ENCODE data around the gene ALPI.

The ALPI gene

DNA sequence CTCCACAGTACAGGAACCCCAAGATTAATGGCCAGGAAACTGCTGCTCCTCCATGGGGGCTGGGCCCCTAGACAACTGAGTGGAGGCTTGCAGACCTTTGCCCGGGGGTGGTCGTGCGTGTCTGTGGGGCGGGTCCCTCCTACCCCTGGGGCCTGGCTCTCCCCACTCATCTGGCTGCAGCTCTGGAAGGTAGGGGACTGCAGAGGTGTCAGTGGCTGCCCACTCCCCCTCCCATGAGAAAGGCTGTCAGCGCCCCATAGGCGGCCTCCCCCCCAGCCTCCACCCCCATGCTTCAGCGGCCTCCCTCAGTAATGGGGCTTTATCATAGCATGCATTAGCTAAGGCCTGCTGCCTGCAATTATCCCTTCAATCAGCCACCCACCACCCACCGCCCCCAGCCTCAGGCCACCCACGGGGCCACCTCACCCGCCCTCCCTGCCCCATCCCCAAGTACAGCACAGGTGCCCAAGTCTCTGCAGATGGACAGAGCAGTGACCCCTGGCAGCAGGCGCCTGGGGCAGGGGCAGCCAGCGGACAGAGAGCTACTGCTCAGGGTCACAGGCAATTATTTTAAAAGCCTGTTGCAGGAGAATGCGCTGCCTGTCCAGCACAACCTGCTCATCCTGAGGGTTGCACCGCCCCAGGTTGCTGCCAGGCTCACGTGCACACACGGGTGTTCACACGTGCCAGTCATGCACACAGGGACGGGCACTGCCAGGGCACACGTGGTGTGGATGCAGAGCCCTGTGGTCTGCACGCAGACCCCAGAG is 40.7 kb downstream of the ALPI start:
- TF ChIP-seq CTCF (IDR thresholded peaks at IDR 0.05; ENCODE audit: low read length, missing control alignments), result no peak
- DNase-seq (ENCODE audit: low read depth), result no peak
- no peak overlapping the region for H3K4me3 ChIP-seq (replicated peaks; ENCODE audit: low read depth, low read length)

GRCh38 chr2:232497348-232497747 is 41.4 kb downstream of the ALPI start:
- no peak overlapping the region for H3K4me3 ChIP-seq (replicated peaks; ENCODE audit: low read depth, low read length)
- no peak for TF ChIP-seq CTCF (IDR thresholded peaks at IDR 0.05; ENCODE audit: low read length, missing control alignments)
- no peak for DNase-seq (ENCODE audit: low read depth)

DNA sequence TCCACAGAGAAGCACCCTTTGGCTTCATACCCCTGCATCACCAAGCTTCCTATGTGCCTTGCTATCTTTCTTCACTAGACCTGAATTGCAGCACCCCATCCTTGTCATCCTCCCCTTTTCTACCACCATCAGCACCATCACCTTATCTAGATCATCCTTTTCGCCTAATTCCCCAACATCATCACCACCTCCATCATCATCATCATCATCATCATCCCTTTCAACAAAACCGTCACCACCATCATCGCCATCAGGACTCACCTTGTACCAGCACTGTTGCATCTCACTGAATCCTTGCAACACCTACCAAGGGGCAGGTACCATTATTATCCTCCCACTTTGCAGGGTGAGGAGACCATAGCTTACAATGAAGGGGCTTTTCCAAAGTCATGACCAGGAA is 42.5 kb downstream of the ALPI start:
- DNase-seq (ENCODE audit: low read depth), result no peak
- no peak overlapping the region for H3K4me3 ChIP-seq (replicated peaks; ENCODE audit: low read depth, low read length)
- TF ChIP-seq CTCF (IDR thresholded peaks at IDR 0.05; ENCODE audit: low read length, missing control alignments), result no peak

GRCh38 chr2:232501331-232501771 is 45.4 kb downstream of the ALPI start:
- TF ChIP-seq CTCF (IDR thresholded peaks at IDR 0.05; ENCODE audit: low read length, missing control alignments), result no peak
- H3K4me3 ChIP-seq (replicated peaks; ENCODE audit: low read depth, low read length), result no peak overlapping the region
- no peak for DNase-seq (ENCODE audit: low read depth)

GRCh38 chr2:232501794-232502390 is 45.9 kb downstream of the ALPI start:
- no peak for TF ChIP-seq CTCF (IDR thresholded peaks at IDR 0.05; ENCODE audit: low read length, missing control alignments)
- DNase-seq (ENCODE audit: low read depth), result no peak
- H3K4me3 ChIP-seq (replicated peaks; ENCODE audit: low read depth, low read length), result no peak overlapping the region

DNA sequence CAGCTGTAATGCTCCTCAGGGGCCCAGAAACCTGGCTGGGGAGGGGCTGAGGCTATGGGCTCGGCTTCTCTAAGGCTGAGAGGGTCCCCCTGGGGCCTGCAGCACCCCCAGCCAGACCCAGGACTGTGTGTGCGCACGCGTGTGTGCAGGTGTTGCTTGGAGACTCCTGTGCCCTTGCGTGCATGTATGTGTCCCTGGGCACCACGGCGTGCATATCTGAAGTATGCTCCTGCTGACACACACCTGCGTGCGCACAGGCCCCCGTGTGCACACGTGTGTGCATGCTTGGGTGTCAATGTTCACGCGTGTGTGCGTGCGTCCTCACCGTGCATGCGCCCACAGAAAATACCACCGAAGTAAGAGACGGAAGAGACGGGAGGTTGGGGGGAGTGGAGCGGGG is 46.6 kb downstream of the ALPI start:
- DNase-seq (ENCODE audit: low read depth), result no peak
- no peak for TF ChIP-seq CTCF (IDR thresholded peaks at IDR 0.05; ENCODE audit: low read length, missing control alignments)
- H3K4me3 ChIP-seq (replicated peaks; ENCODE audit: low read depth, low read length), result no peak overlapping the region

All from fibroblast of pulmonary artery (primary cell).